Cardiac muscle cell (in vitro differentiated cells and primary cell): Measurements from ENCODE around the gene NEMP2. TPM values are rescaled to one million over a fixed set of nuclear protein-coding genes. Genes with fewer than 3 reads are reported as not detected.

Experiments
- DNase-seq, 2 donors: peaks; one replicate each; pipeline versions ENCODE4 v3.0.0 to v3.0.0-alpha.2; 2010 to 2017; ENCODE audit warnings: low read depth in 1 of 2, low spot score in 1 of 2
- H3K27ac ChIP-seq: fragments of 200-600 bp; sonication (generic); 2 replicates; pipeline ENCODE4 v1.5.1; 2016
- H3K27me3 ChIP-seq: fragments of 200-600 bp; sonication (generic); 2 replicates; pipeline ENCODE4 v1.6.0; 2016; ENCODE audit warnings: control low read depth
- H3K36me3 ChIP-seq: fragments of 200-600 bp; sonication (generic); 2 replicates; pipeline ENCODE4 v1.5.1; 2016; ENCODE audit warnings: control low read depth
- H3K4me1 ChIP-seq: fragments of 200-600 bp; sonication (generic); 2 replicates; pipeline ENCODE4 v1.8.1; 2017; ENCODE audit warnings: low read depth, mild to moderate bottlenecking, mixed run types
- H3K4me3 ChIP-seq: fragments of 200-600 bp; sonication (generic); 2 replicates; pipeline ENCODE4 v1.5.1; 2016; ENCODE audit warnings: mild to moderate bottlenecking
- H3K9me3 ChIP-seq: fragments of 200-600 bp; sonication (generic); 2 replicates; pipeline ENCODE4 v1.5.1; 2017; ENCODE audit warnings: low read depth, mild to moderate bottlenecking, control low read depth
- CTCF ChIP-seq: IDR thresholded peaks from 2 replicates; pipeline ENCODE4 v1.5.1; 2012; ENCODE audit warnings: low read depth, mild to moderate bottlenecking, low read length
- polyA plus RNA-seq: library from polyadenylated mRNA; unstranded; fragments of >200 nt; fragmentation: Nextera tagmentation; extraction: Ambion mirVana; gene quantifications from 2 replicates; pipeline ENCODE4 v1.2.1, GENCODE V29; 2016
- total RNA-seq: library from RNA; depleted of rRNA; stranded (reverse); fragments of >200 nt; gene quantifications from 2 replicates; pipeline ENCODE4 v1.2.3, GENCODE V29; 2016

The NEMP2 gene
- total and polyA plus RNA-seq, 2 experiments from 2014 or later, result 2.5 to 5.4 TPM

- Histone ChIP-seq H3K4me1 (peaks cover 6% of the 10 kb centered on the region), H3K36me3 (no peaks in the 10 kb centered on the region), H3K27me3 (no peaks in the 10 kb centered on the region), H3K4me3 (no peak overlapping the region), H3K27ac (no peak overlapping the region), H3K9me3 (no peaks in the 10 kb centered on the region)
- TF ChIP-seq CTCF, result no peak
- DNase-seq, result no peak
Measured at GRCh38 chr2:190526105-190526750, 8.3 kb downstream of the NEMP2 start.

- no peak for TF ChIP-seq CTCF
- Histone ChIP-seq H3K4me1 (no peaks in the 10 kb centered on the region), H3K36me3 (no peaks in the 10 kb centered on the region), H3K27me3 (no peaks in the 10 kb centered on the region), H3K9me3 (no peaks in the 10 kb centered on the region), H3K4me3 (no peak overlapping the region), H3K27ac (no peak overlapping the region)
- DNase-seq, result no peak
Measured at GRCh38 chr2:190524928-190525327, 9.6 kb downstream of the NEMP2 start.

GRCh38 chr2:190519975-190520767, 14.4 kb downstream of the NEMP2 start:
- Histone ChIP-seq H3K36me3 (no peaks in the 10 kb centered on the region), H3K27ac (no peak overlapping the region), H3K4me1 (no peaks in the 10 kb centered on the region), H3K4me3 (no peak overlapping the region), H3K27me3 (no peaks in the 10 kb centered on the region), H3K9me3 (no peaks in the 10 kb centered on the region)
- TF ChIP-seq CTCF, result no peak
- DNase-seq, result no peak

- no peaks in the 10 kb centered on the region for H3K27me3 ChIP-seq
- no peak for TF ChIP-seq CTCF
- DNase-seq, result no peak
- H3K27ac ChIP-seq, result no peak overlapping the region
- no peak overlapping the region for H3K4me3 ChIP-seq
- H3K4me1 ChIP-seq, result no peaks in the 10 kb centered on the region
- H3K36me3 ChIP-seq, result no peaks in the 10 kb centered on the region
- no peaks in the 10 kb centered on the region for H3K9me3 ChIP-seq
Measured at GRCh38 chr2:190517468-190517867, 17.1 kb downstream of the NEMP2 start.

GRCh38 chr2:190515687-190516086, 18.8 kb downstream of the NEMP2 start:
- Histone ChIP-seq H3K27me3 (no peaks in the 10 kb centered on the region), H3K36me3 (no peaks in the 10 kb centered on the region), H3K27ac (no peak overlapping the region), H3K9me3 (no peaks in the 10 kb centered on the region), H3K4me3 (no peak overlapping the region), H3K4me1 (no peaks in the 10 kb centered on the region)
- no peak for TF ChIP-seq CTCF
- DNase-seq, result no peak
